Nephron (organoid): ENCODE data around the gene CCDC192.

ENCODE experiments used
- H3K27ac Mint-ChIP-seq, 3 experiments: 2 replicates each; pipeline ENCODE4 v1.8.0; 2020; ENCODE audit warnings: mixed read lengths in 3 of 3, mild to moderate bottlenecking in 2 of 3, moderate library complexity in 1 of 3
- H3K27me3 Mint-ChIP-seq: 2 replicates; pipeline ENCODE4 v1.8.0; 2021; ENCODE audit warnings: low read depth, mild to moderate bottlenecking, moderate library complexity, mixed read lengths
- H3K36me3 Mint-ChIP-seq: 2 replicates; pipeline ENCODE4 v1.8.0; 2020; ENCODE audit warnings: low read depth, mixed read lengths
- H3K4me1 Mint-ChIP-seq: 2 replicates; pipeline ENCODE4 v1.8.0; 2020; ENCODE audit warnings: mixed read lengths
- H3K4me3 Mint-ChIP-seq, 3 experiments: 2 replicates each; pipeline ENCODE4 v1.8.0; 2020; ENCODE audit warnings: mild to moderate bottlenecking in 3 of 3, mixed read lengths in 3 of 3, moderate library complexity in 2 of 3
- H3K9me3 Mint-ChIP-seq: 2 replicates; pipeline ENCODE4 v1.8.0; 2020; ENCODE audit warnings: mixed read lengths
- CTCF ChIP-seq, 3 experiments: fragments of 200-600 bp; sonication (generic); IDR thresholded peaks; one replicate each; pipeline ENCODE4 v1.5.0; 2021; ENCODE audit warnings: antibody characterized with exemption in 3 of 3; ENCODE audit not compliant: unreplicated experiment in 3 of 3

The CCDC192 gene

DNA sequence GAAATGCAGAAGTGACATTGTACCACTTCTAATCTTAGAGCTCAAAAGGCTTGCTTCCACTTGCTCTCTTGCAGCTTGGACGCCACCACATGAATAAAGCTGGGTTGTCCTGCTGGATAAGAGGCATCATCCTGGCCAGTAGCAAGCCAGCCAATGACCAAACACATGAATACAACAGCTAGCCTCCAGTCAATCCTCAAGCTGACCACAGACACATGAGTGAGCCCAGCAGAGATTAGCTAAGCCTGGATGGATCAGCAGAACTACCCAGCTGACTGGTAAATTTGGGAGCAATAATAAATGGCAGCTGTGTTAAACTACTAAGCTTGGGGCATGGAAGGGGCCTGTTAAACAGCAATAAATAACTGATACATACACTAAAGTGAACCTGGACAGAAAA lies 259.3 kb downstream of the CCDC192 start:
- TF ChIP-seq CTCF (IDR thresholded peaks at IDR 0.05; ENCODE audit: unreplicated experiment in 3 of 3): no peak
- Mint-ChIP-seq H3K4me3 (no peak overlapping the region), H3K4me1 (peaks cover 31% of the 10 kb centered on the region), H3K27ac (no peak overlapping the region), H3K9me3 (peaks cover 8% of the 10 kb centered on the region), H3K36me3 (peaks cover 23% of the 10 kb centered on the region), H3K27me3 (no peaks in the 10 kb centered on the region)

GRCh38 chr5:127963233-127963632 lies 260.0 kb downstream of the CCDC192 start:
- peaks cover 31% of the 10 kb centered on the region for H3K4me1 Mint-ChIP-seq
- no peak overlapping the region for H3K27ac Mint-ChIP-seq
- no peaks in the 10 kb centered on the region for H3K27me3 Mint-ChIP-seq
- TF ChIP-seq CTCF (IDR thresholded peaks at IDR 0.05; ENCODE audit: unreplicated experiment in 3 of 3): no peak
- H3K36me3 Mint-ChIP-seq: peaks cover 23% of the 10 kb centered on the region
- H3K9me3 Mint-ChIP-seq: peaks cover 8% of the 10 kb centered on the region
- no peak overlapping the region for H3K4me3 Mint-ChIP-seq

- TF ChIP-seq CTCF (IDR thresholded peaks at IDR 0.05; ENCODE audit: unreplicated experiment in 3 of 3): no peak
- H3K9me3 Mint-ChIP-seq: peaks cover 8% of the 10 kb centered on the region
- H3K4me1 Mint-ChIP-seq: peaks cover 28% of the 10 kb centered on the region
- peaks cover 23% of the 10 kb centered on the region for H3K36me3 Mint-ChIP-seq
- no peak overlapping the region for H3K27ac Mint-ChIP-seq
- H3K4me3 Mint-ChIP-seq: no peak overlapping the region
- no peaks in the 10 kb centered on the region for H3K27me3 Mint-ChIP-seq
Measured at GRCh38 chr5:127963931-127964330, 260.7 kb downstream of the CCDC192 start.

GRCh38 chr5:127967323-127967982 lies 264.3 kb downstream of the CCDC192 start:
- no peak overlapping the region for H3K4me3 Mint-ChIP-seq
- peaks cover 7% of the 10 kb centered on the region for H3K4me1 Mint-ChIP-seq
- peaks cover 23% of the 10 kb centered on the region for H3K36me3 Mint-ChIP-seq
- no peak overlapping the region for H3K27ac Mint-ChIP-seq
- peaks cover 8% of the 10 kb centered on the region for H3K9me3 Mint-ChIP-seq
- no peaks in the 10 kb centered on the region for H3K27me3 Mint-ChIP-seq
- TF ChIP-seq CTCF (IDR thresholded peaks at IDR 0.05; ENCODE audit: unreplicated experiment in 3 of 3): no peak

GRCh38 chr5:127967983-127968592 lies 264.9 kb downstream of the CCDC192 start:
- no peak for TF ChIP-seq CTCF (IDR thresholded peaks at IDR 0.05; ENCODE audit: unreplicated experiment in 3 of 3)

DNA sequence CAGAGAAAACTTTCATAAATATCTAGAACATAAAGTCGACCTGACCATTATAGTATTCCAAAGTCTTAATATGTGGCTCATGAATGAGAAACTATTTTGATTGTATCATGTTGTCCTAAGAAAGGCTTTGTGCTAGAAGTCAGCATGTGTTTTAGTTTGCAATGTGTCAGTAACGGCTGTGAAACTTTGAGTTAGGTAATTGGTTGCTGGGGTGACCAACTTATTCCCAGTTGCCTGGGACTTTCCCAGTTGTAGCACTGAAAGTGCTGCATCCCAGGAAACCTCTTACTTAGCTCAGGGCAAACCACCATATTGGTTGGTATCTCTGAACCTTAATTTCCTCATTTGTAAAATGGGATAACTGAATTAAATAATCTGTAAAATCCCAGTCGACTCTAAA lies 265.8 kb downstream of the CCDC192 start:
- Mint-ChIP-seq H3K4me1 (peaks cover 7% of the 10 kb centered on the region), H3K27me3 (no peaks in the 10 kb centered on the region), H3K9me3 (peaks cover 4% of the 10 kb centered on the region), H3K36me3 (peaks cover 19% of the 10 kb centered on the region), H3K27ac (no peak overlapping the region), H3K4me3 (no peak overlapping the region)
- no peak for TF ChIP-seq CTCF (IDR thresholded peaks at IDR 0.05; ENCODE audit: unreplicated experiment in 3 of 3)

More at GRCh38 chr5:127967983-127968592, 264.9 kb downstream of the CCDC192 start:
- peaks cover 7% of the 10 kb centered on the region for H3K4me1 Mint-ChIP-seq
- H3K9me3 Mint-ChIP-seq: peaks cover 8% of the 10 kb centered on the region
- no peaks in the 10 kb centered on the region for H3K27me3 Mint-ChIP-seq
- H3K36me3 Mint-ChIP-seq: peaks cover 23% of the 10 kb centered on the region
- no peak overlapping the region for H3K4me3 Mint-ChIP-seq
- no peak overlapping the region for H3K27ac Mint-ChIP-seq
